Measurements from ENCODE around the gene PPP3CB. TPM values are rescaled to one million over a fixed set of nuclear protein-coding genes. Genes with fewer than 3 reads are reported as not detected.

Gene PPP3CB
- total and polyA plus RNA-seq, 2 donors (not counting 3 experiments of a cell fraction or from before 2014, with no cell fraction given) = 13.5 to 30.4 TPM

- no TSS peak for BruUV-seq (replicated peaks)
- FAIRE-seq (no peak), DNase-seq (ENCODE audit: low read depth, low spot score) (no peak)
- no peak overlapping the region for H3K9ac ChIP-seq (replicated peaks; ENCODE audit: extremely low read depth, insufficient read depth, low read length)
- H4K20me1 ChIP-seq (replicated peaks; ENCODE audit: control insufficient read depth, extremely low read depth, insufficient read depth, low read length) = no peaks in the 10 kb centered on the region
- H3K4me1 ChIP-seq (ENCODE audit: control insufficient read depth, extremely low read depth, insufficient read depth, low read length) = no peaks in the 10 kb centered on the region
- no peak overlapping the region for H3K27ac ChIP-seq (ENCODE audit: insufficient read depth, low read depth, low read length)
- no peak overlapping the region for H2AFZ ChIP-seq (ENCODE audit: low read depth, low read length)
- dilution Hi-C loops (cut with MboI; ENCODE audit: extremely low pct_ligation_motif_present, low sequenced_read_pairs) (no loop called here), intact Hi-C loops (cut with micrococcal nuclease) (no loop called here)
- ChIA-PET CTCF (no interaction called here), POLR2A (no interaction called here)
- no peak overlapping the region for H3K4me3 ChIP-seq (replicated peaks in 1 of 3; ENCODE audit: insufficient read depth in 1 of 3, low read depth in 1 of 3, low read length in 3 of 3)
- H3K4me2 ChIP-seq (ENCODE audit: insufficient read depth, low read length) = no peak overlapping the region
- no peaks in the 10 kb centered on the region for H3K27me3 ChIP-seq (ENCODE audit: control insufficient read depth in 2 of 2, insufficient read depth in 2 of 2, low read length in 2 of 2)
- H3K9me1 ChIP-seq (replicated peaks; ENCODE audit: control insufficient read depth, extremely low read depth, insufficient read depth, low read length) = no peaks in the 10 kb centered on the region
- TF ChIP-seq MAX (IDR thresholded peaks at IDR 0.05; ENCODE audit: insufficient read depth, insufficient read length) (no peak), EZH2 (IDR thresholded peaks at IDR 0.05; ENCODE audit: borderline replicate concordance, low read depth, low read length, severe bottlenecking) (no peak), CTCF (IDR thresholded peaks at IDR 0.05; ENCODE audit: extremely low read depth in 1 of 2, insufficient read depth in 1 of 2, low read depth in 1 of 2, low read length in 2 of 2) (no peak), GATA2 (IDR thresholded peaks at IDR 0.05; ENCODE audit: insufficient read depth, insufficient read length, low read depth, low read length) (no peak), JUN (IDR thresholded peaks at IDR 0.05; ENCODE audit: borderline replicate concordance, insufficient read depth, insufficient read length, low read depth) (no peak), POLR2A (IDR thresholded peaks at IDR 0.05; ENCODE audit: low read depth, low read length) (no peak), FOS (IDR thresholded peaks at IDR 0.05; ENCODE audit: borderline replicate concordance, insufficient read depth, low read length) (no peak), MYC (IDR thresholded peaks at IDR 0.05; ENCODE audit: low read depth, low read length) (no peak), POLR2AphosphoS5 (IDR thresholded peaks at IDR 0.05; ENCODE audit: insufficient read depth, low read depth, low read length) (no peak)
- no peaks in the 10 kb centered on the region for H3K79me2 ChIP-seq (ENCODE audit: control insufficient read depth, insufficient read depth, low read length)
- no peaks in the 10 kb centered on the region for H3K9me3 ChIP-seq (replicated peaks; ENCODE audit: control insufficient read depth, insufficient read depth, low read length)
- H3K36me3 ChIP-seq (ENCODE audit: control insufficient read depth in 2 of 2, extremely low read depth in 1 of 2, insufficient read depth in 2 of 2, low read length in 2 of 2) = peaks cover 7 to 25% of the 10 kb centered on the region in 2 experiments
Observed at GRCh38 chr10:73426318-73426717, 69.5 kb downstream of the PPP3CB start.

All from endothelial cell of umbilical vein (primary cell).